GM12872 (cell line): ENCODE data around the gene JTB.

Source experiments
- CTCF ChIP-seq: IDR thresholded peaks from 3 replicates; pipeline ENCODE4 v1.5.1; 2011; ENCODE audit warnings: low read depth, mild to moderate bottlenecking, low read length, moderate library complexity; ENCODE audit not compliant: insufficient read depth

JTB gene

DNA sequence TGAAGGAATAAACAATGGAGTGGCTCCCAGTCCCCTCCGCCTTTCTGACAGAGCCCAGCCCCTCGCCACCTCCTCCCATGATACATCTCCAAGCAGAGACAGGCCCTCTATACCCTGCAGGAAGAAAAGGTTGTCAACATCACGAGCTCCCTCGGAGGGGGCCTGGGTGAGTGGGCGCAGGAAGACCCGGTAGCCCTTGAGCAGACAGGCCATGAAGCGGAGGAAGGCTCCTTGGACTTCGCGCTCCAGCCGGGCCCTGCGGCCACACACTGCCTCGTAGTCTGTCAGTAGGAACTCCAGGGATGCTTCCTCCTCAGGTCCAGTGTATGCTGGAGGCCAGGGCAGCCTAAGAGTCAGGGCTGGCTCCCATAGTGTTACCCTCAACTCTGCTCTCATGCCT is 38.0 kb downstream of the JTB start:
- no peak for TF ChIP-seq CTCF

DNA sequence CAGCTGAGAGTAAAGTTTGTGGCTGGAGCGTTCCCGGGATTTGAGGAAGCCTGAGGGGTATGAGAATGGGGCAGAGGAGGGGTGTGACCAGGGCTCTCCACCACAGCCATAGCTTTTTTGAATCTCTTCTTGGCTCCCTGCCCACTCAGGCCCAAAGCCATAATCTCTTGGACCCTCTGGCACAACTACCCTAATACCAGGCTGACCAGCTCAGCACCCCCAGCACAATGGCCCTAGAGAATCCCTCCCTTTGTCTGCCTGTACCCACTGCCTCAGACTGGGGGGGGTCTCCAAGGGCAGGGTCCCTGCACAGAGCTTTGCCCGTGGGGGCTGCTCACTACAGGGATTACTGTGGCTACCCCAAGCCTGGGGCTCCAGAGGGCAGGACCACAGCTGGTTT is 38.5 kb downstream of the JTB start:
- no peak for TF ChIP-seq CTCF

- TF ChIP-seq CTCF, result no peak
Measured at GRCh38 chr1:153937331-153937730, 40.1 kb downstream of the JTB start.

GRCh38 chr1:153936011-153936802 is 41.3 kb downstream of the JTB start:
- no peak for TF ChIP-seq CTCF

DNA sequence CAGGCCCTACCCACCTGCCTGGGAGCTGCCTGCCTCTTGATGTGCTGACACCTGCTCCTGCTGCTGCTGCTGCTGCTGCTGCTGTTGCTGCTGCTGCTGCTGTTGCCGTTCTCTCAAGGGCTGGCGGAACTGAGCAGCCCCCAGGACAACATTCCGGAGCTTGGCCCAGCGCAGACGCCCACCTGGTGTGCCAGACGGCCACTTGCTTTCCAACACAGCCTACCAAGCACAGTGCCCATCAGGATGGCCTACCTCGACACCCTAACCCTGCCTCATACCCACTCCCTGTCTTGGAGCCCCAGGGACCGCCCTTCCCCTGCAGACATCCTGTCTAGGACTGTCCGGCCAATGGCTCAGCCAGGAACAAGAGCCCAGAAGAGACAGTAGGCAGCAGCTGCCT is 42.7 kb downstream of the JTB start:
- no peak for TF ChIP-seq CTCF

DNA sequence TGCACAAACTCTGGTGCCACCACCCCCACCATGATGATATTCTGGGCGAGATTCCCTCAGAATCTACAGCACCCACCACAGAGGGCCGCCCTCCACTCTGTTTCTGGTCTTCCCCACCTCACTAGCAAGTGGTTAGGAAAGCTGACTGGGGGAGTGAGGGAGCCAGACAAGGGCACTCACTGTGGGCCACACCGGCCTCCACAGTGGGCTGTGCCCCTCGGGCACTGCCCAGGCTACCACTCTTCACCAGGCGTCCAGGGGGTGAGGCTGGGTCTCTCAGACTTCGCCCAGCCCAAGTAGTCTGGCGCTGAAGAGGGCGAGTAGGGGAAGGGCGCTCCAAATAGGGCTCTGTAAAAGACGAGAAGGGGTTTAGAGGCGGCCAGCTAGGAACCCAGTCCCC is 43.5 kb downstream of the JTB start:
- no peak for TF ChIP-seq CTCF

DNA sequence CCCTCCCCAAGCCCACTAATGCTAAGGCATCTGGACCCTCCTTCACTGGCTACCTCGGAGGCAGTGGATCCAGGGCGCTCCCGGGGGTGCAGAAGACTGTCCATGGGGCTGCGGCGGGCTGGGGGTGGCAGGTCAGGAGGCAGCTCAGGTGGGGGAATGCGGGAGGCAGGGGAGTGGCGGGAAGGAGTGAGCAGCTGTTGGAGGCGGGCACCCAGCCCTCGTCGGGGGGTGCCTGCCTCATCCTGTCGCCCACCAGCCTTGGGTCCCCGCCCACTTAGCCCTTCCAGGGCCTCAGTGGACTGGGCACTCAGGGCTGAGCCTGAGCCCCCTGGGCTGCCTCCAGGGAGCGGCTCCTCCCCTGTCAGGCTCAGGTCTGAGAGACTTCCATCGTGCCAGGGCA is 44.0 kb downstream of the JTB start:
- TF ChIP-seq CTCF, result no peak
